Suppressor macrophage treated with lipopolysaccharide for 4 hours (primary cell): ENCODE results near the gene TEN1.
"Not testable (repeated sequence)": the region's sequence is repeated elsewhere in the genome, so short reads cannot be mapped to it uniquely, and the experiment has no call there.

ENCODE experiments used
- DNase-seq: peaks from one replicate; pipeline ENCODE4 v3.0.0-alpha.2; 2020

TEN1 gene

GRCh38 chr17:75978938-75979704, at the start of gene TEN1, which contains the start of gene ACOX1:
Gene TEN1, plus strand, starts transcription at chr17:75979240. Its CDS starts 6,953 bp downstream, at chr17:75986193.
Gene ACOX1, minus strand, starts transcription at chr17:75979166. Its CDS starts 93 bp downstream, at chr17:75979073.
- DNase-seq, result peak; percentile 98

GRCh38 chr17:75931062-75931461, 48.0 kb upstream of the TEN1 start:
- no peak for DNase-seq

- DNase-seq, result no peak
Observed at GRCh38 chr17:75932852-75933251, 46.2 kb upstream of the TEN1 start.

GRCh38 chr17:75933808-75934207, 45.2 kb upstream of the TEN1 start:
- DNase-seq, result no peak

- no peak for DNase-seq
Observed at GRCh38 chr17:75937652-75938051, 41.4 kb upstream of the TEN1 start.

- DNase-seq, result peak; percentile 96
Observed at GRCh38 chr17:75940727-75941441, 38.2 kb upstream of the TEN1 start, which contains the start of gene FBF1. Gene FBF1, minus strand, starts transcription at chr17:75941042. Its CDS starts 2,893 bp downstream, at chr17:75938149.

- no peak for DNase-seq
Observed at GRCh38 chr17:75941442-75941819, 37.6 kb upstream of the TEN1 start.

- no peak for DNase-seq
Observed at GRCh38 chr17:75942473-75942872, 36.6 kb upstream of the TEN1 start.

GRCh38 chr17:75943491-75943890, 35.5 kb upstream of the TEN1 start:
- DNase-seq, result no peak

GRCh38 chr17:75945211-75945610, 33.8 kb upstream of the TEN1 start:
- no peak for DNase-seq

GRCh38 chr17:75950421-75950820, 28.6 kb upstream of the TEN1 start:
- no peak for DNase-seq

GRCh38 chr17:75950855-75951554, 28.0 kb upstream of the TEN1 start:
- DNase-seq, result no peak

GRCh38 chr17:75959051-75959838, 19.8 kb upstream of the TEN1 start:
- DNase-seq, result no peak

- DNase-seq, result no peak
Observed at GRCh38 chr17:75959839-75960511, 19.1 kb upstream of the TEN1 start.

- DNase-seq, result no peak
Observed at GRCh38 chr17:75965468-75965867, 13.6 kb upstream of the TEN1 start.

GRCh38 chr17:75969044-75969443, 10.0 kb upstream of the TEN1 start:
- DNase-seq, result not testable (repeated sequence)

- DNase-seq, result peak; percentile 47
Observed at GRCh38 chr17:75970011-75970523, 9.0 kb upstream of the TEN1 start.

GRCh38 chr17:75970626-75971025, 8.4 kb upstream of the TEN1 start:
- DNase-seq, result no peak

GRCh38 chr17:75975187-75975586, 3.9 kb upstream of the TEN1 start:
- not testable (repeated sequence) for DNase-seq

GRCh38 chr17:75975757-75976174, 3.3 kb upstream of the TEN1 start:
- DNase-seq, result no peak

- no peak for DNase-seq
Observed at GRCh38 chr17:75976175-75976848, 2.7 kb upstream of the TEN1 start.
